ENCODE measurements around the gene PCSK2.

DNA sequence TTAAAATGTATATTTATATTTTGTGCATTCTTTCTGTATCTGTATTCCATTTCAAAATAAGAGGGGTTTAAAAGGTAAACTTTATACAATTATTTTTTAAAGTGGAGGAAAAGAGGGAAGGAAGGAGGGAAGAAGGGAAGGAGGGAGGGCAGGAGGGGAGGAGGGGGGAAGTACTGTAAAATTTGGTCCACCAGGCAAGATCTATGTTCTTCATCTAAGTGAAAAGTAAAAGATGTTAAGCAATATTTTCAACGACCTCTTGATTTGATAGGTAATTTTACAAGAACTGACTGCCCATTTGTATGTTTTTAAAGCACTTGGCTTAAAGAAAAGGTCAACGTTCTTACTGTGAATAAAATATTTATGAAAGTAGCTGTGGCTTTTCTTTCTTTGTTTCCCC is 29.8 kb upstream of the PCSK2 start:
- TF ChIP-seq, protein P1, sequence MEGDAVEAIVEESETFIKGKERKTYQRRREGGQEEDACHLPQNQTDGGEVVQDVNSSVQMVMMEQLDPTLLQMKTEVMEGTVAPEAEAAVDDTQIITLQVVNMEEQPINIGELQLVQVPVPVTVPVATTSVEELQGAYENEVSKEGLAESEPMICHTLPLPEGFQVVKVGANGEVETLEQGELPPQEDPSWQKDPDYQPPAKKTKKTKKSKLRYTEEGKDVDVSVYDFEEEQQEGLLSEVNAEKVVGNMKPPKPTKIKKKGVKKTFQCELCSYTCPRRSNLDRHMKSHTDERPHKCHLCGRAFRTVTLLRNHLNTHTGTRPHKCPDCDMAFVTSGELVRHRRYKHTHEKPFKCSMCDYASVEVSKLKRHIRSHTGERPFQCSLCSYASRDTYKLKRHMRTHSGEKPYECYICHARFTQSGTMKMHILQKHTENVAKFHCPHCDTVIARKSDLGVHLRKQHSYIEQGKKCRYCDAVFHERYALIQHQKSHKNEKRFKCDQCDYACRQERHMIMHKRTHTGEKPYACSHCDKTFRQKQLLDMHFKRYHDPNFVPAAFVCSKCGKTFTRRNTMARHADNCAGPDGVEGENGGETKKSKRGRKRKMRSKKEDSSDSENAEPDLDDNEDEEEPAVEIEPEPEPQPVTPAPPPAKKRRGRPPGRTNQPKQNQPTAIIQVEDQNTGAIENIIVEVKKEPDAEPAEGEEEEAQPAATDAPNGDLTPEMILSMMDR (conservative IDR thresholded peaks at IDR 0.05 in 1 of 2, IDR thresholded peaks at IDR 0.05 in 1 of 2; ENCODE audit: extremely low read depth in 1 of 2, insufficient read depth in 1 of 2, low read depth in 1 of 2, low read length in 2 of 2), result no peak
- no peak for TF ChIP-seq EZH2 (IDR thresholded peaks at IDR 0.05; ENCODE audit: borderline replicate concordance, low read length)
